HCT116 (cell line): ENCODE data around the gene CPSF7. TPM values are rescaled to one million over a fixed set of nuclear protein-coding genes. Genes with fewer than 3 reads are reported as not detected.

Experiments
- ATAC-seq: fragments of 200-7000 bp; cut with Tn5 transposase; 2 replicates; pipeline ENCODE4 v1.9.1; 2020; ENCODE audit warnings: mild to moderate bottlenecking, moderate library complexity
- BruUV-seq: library from RNA; stranded (reverse); fragments of 400-500 nt; replicated peaks from 2 replicates; lab custom pipeline; 2021; lab: Mats Ljungman, UMichigan
- CTCF ChIA-PET: fragments of 300-600 bp; sonication (Branson Sonifier 250); formaldehyde crosslinking; loops from one replicate; lab custom pipeline; 2021; ENCODE audit warnings: antibody characterized with exemption; lab: Charles Lee
- POLR2A ChIA-PET: fragments of 300-600, 350-600 bp; sonication (Branson Sonifier 250); formaldehyde crosslinking; loops from one replicate; lab custom pipeline; 2021; ENCODE audit warnings: antibody characterized with exemption; lab: Charles Lee
- RAD21 ChIA-PET, 2 experiments: fragments of 300-600 bp; sonication (Branson Sonifier 250); formaldehyde crosslinking; loops; one replicate each; lab custom pipeline; 2023; ENCODE audit warnings: low total read pairs in 2 of 2; ENCODE audit not compliant: uncharacterized antibody in 2 of 2, unreplicated experiment in 2 of 2, low non-redundant PET in 1 of 2; lab: Charles Lee
- DNase-seq: peaks from one replicate; pipeline ENCODE4 v3.0.0-alpha.2; 2010; ENCODE audit warnings: low read depth, low spot score
- H2AFZ ChIP-seq: fragments of 200-600 bp; shearing (Covaris generic), sonication (generic); 2 replicates; pipeline ENCODE4 v1.6.1; 2017; ENCODE audit warnings: low read depth, mixed run types, mixed read lengths, antibody characterized with exemption, low read length; ENCODE audit not compliant: poor library complexity, severe bottlenecking
- H3K27ac ChIP-seq: 2 replicates; pipeline ENCODE4 v1.5.1; 2012; ENCODE audit warnings: low read depth, low read length
- H3K27me3 ChIP-seq: fragments of 200-600 bp; sonication (generic); 2 replicates; pipeline ENCODE4 v1.6.1; 2016; ENCODE audit warnings: mixed run types, low read length, mixed read lengths; ENCODE audit not compliant: insufficient read depth
- H3K36me3 ChIP-seq, 2 experiments: fragments of 200-500 bp in 1 of 2; fragments of 200-600 bp in 1 of 2; sonication (Bioruptor generic) in 1 of 2; sonication (generic) in 1 of 2; 2 replicates each; pipeline versions ENCODE4 v1.5.1 to v1.6.1; 2014 to 2016; ENCODE audit warnings: low read length in 2 of 2, inconsistent platforms in 1 of 2, mixed read lengths in 1 of 2, mixed run types in 1 of 2; ENCODE audit not compliant: insufficient read depth in 2 of 2, control insufficient read depth in 1 of 2
- H3K4me1 ChIP-seq, 2 experiments: fragments of 200-600 bp in 1 of 2; sonication (generic) in 1 of 2; 2 replicates each; pipeline versions ENCODE4 v1.5.1 to v1.6.1; 2012 to 2017; ENCODE audit warnings: low read length in 2 of 2, inconsistent platforms in 1 of 2, mild to moderate bottlenecking in 1 of 2, mixed read lengths in 1 of 2, mixed run types in 1 of 2, moderate library complexity in 1 of 2; ENCODE audit not compliant: insufficient read depth in 2 of 2, control insufficient read depth in 1 of 2
- H3K4me2 ChIP-seq: fragments of 200-600 bp; sonication (generic); 2 replicates; pipeline ENCODE4 v1.6.1; 2017; ENCODE audit warnings: mixed run types, low read length, mixed read lengths
- H3K4me3 ChIP-seq, 2 experiments: fragments of 200-600 bp in 1 of 2; sonication (generic) in 1 of 2; replicated peaks in 1 of 2; 2 replicates each; pipeline ENCODE4 v1.5.1; 2011 to 2016; ENCODE audit warnings: low read length in 2 of 2, control low read depth in 1 of 2, low read depth in 1 of 2, mild to moderate bottlenecking in 1 of 2, mixed read lengths in 1 of 2, mixed run types in 1 of 2
- H3K79me2 ChIP-seq: fragments of 200-600 bp; sonication (generic); 2 replicates; pipeline ENCODE4 v1.6.1; 2017; ENCODE audit warnings: mild to moderate bottlenecking, mixed run types, low read length, moderate library complexity, mixed read lengths; ENCODE audit not compliant: insufficient read depth
- H3K9ac ChIP-seq: fragments of 200-600 bp; sonication (generic); 2 replicates; pipeline ENCODE4 v1.6.1; 2016; ENCODE audit warnings: low read length, mixed read lengths
- H3K9me2 ChIP-seq: fragments of 200-600 bp; sonication (generic), shearing (Covaris generic); 2 replicates; pipeline ENCODE4 v1.6.1; 2017; ENCODE audit warnings: mixed run types, mild to moderate bottlenecking, moderate library complexity; ENCODE audit not compliant: insufficient read depth
- H3K9me3 ChIP-seq, 2 experiments: fragments of 200-500 bp in 1 of 2; fragments of 200-600 bp in 1 of 2; sonication (Bioruptor generic) in 1 of 2; sonication (generic) in 1 of 2; 2 replicates each; pipeline ENCODE4 v1.6.1; 2014 to 2017; ENCODE audit warnings: low read length in 2 of 2, mixed read lengths in 2 of 2, inconsistent platforms in 1 of 2, low read depth in 1 of 2, mild to moderate bottlenecking in 1 of 2, mixed run types in 1 of 2, moderate library complexity in 1 of 2; ENCODE audit not compliant: control insufficient read depth in 1 of 2, insufficient read depth in 1 of 2
- H4K20me1 ChIP-seq: fragments of 200-600 bp; sonication (generic), shearing (Covaris generic); 2 replicates; pipeline ENCODE4 v1.6.1; 2017; ENCODE audit warnings: mixed run types, mild to moderate bottlenecking, moderate library complexity; ENCODE audit not compliant: insufficient read depth
- EGR1 ChIP-seq: IDR thresholded peaks from 2 replicates; pipeline ENCODE4 v1.6.1; 2012; ENCODE audit warnings: low read depth
- ELF1 ChIP-seq: IDR thresholded peaks from 2 replicates; pipeline ENCODE4 v1.6.1; 2012; ENCODE audit warnings: low read depth, borderline replicate concordance
- EZH2 ChIP-seq: fragments of 200-600 bp; sonication (generic); IDR thresholded peaks from 2 replicates; pipeline ENCODE4 v1.6.1; 2017; ENCODE audit warnings: antibody characterized with exemption, mixed run types
- EZH2phosphoT487 ChIP-seq: fragments of 200-600 bp; IDR thresholded peaks from 2 replicates; pipeline ENCODE4 v1.6.1; 2018; ENCODE audit warnings: antibody characterized with exemption, borderline replicate concordance
- POLR2A ChIP-seq: IDR thresholded peaks from 2 replicates; pipeline ENCODE4 v1.7.0; 2011; ENCODE audit warnings: borderline replicate concordance; ENCODE audit not compliant: insufficient read depth, insufficient read length; ENCODE audit errors: extremely low read depth
- POLR2AphosphoS5 ChIP-seq: IDR thresholded peaks from 2 replicates; pipeline ENCODE4 v1.6.1; 2011; ENCODE audit warnings: mild to moderate bottlenecking, low read depth, low read length, moderate library complexity
- SIN3A ChIP-seq: IDR thresholded peaks from 2 replicates; pipeline ENCODE4 v1.6.1; 2012; ENCODE audit warnings: low read depth
- SP1 ChIP-seq: IDR thresholded peaks from 2 replicates; pipeline ENCODE4 v1.6.1; 2012; ENCODE audit warnings: low read depth
- SRF ChIP-seq: IDR thresholded peaks from 2 replicates; pipeline ENCODE4 v1.6.1; 2012; ENCODE audit warnings: low read depth
- YY1 ChIP-seq: IDR thresholded peaks from 2 replicates; pipeline ENCODE4 v1.6.1; 2011; ENCODE audit warnings: low read length, low read depth, moderate library complexity, mild to moderate bottlenecking; ENCODE audit not compliant: insufficient replicate concordance; ENCODE audit errors: extremely low read depth
- ZFX ChIP-seq: fragments of 450-650 bp; IDR thresholded peaks from 2 replicates; pipeline ENCODE4 v1.6.1; 2017
- intact Hi-C: fragments of 100-400 bp; cut with micrococcal nuclease; formaldehyde crosslinking; loops from 2 replicates; pipeline ENCODE4 v1.10.0; 2022
- total RNA-seq: library from RNA; stranded (reverse); gene quantifications from one replicate; pipeline ENCODE4 v1.2.1, GENCODE V29; 2021; ENCODE audit not compliant: unreplicated experiment
- TF ChIP-seq, protein P1 (sequence below), 3 experiments: fragments of 200-600 bp in 1 of 3; sonication (generic) in 1 of 3; IDR thresholded peaks in 2 of 3; conservative IDR thresholded peaks in 1 of 3; 2 replicates each; pipeline ENCODE4 v1.5.1; 2012 to 2017; ENCODE audit warnings: low read depth in 2 of 3, low read length in 2 of 3, antibody characterized with exemption in 1 of 3, borderline replicate concordance in 1 of 3, control low read depth in 1 of 3, mild to moderate bottlenecking in 1 of 3, mixed read lengths in 1 of 3, mixed run types in 1 of 3, moderate library complexity in 1 of 3; ENCODE audit not compliant: insufficient read depth in 1 of 3
- TF ChIP-seq, protein P2 (sequence below): IDR thresholded peaks from 2 replicates; pipeline ENCODE4 v1.6.1; 2012
- TF ChIP-seq, protein P3 (sequence below): IDR thresholded peaks from 2 replicates; pipeline ENCODE4 v1.6.1; 2011; ENCODE audit warnings: mild to moderate bottlenecking, low read length, moderate library complexity; ENCODE audit not compliant: insufficient replicate concordance; ENCODE audit errors: extremely low read depth

The CPSF7 gene
- total RNA-seq, 1 experiment from 2014 or later: 110 TPM

DNA sequence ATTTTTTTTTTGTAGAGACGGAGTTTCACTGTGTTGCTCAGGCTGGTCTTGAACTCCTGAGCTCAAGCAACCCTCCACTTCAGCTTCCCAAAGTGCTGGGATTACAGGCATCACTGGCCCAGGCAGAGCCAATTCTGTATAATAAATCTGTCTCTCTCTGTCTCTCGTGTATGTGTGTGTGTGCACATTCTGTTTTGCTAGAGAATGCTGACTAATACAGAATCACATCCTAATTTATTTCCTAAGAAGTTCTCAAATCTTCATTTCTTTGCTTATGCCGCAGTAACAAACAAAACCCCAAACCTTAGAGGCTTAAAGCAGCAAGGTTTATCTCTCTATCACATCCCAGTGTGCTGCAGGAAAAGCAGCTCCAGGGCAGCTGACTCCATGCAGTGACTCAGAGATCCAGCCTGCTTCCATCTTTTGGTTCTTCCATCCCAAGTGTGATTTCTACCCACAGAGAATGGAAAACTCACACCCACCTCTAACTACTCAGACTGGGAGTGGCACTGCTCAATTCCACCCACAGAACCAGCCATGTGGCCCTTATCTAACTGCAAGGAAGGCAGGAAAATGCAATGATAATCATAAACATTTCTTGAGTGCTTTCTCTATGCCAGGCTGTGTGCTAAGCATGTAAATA lies 43.7 kb upstream of the CPSF7 start:
- DNase-seq: no peak
- Histone ChIP-seq H3K79me2 (no peaks in the 10 kb centered on the region), H3K9ac (no peak overlapping the region), H3K9me2 (no peaks in the 10 kb centered on the region), H4K20me1 (no peaks in the 10 kb centered on the region), H3K36me3 (no peaks in the 10 kb centered on the region; a peak in 1 of 4 replicates), H3K9me3 (no peaks in the 10 kb centered on the region), H3K27me3 (no peaks in the 10 kb centered on the region), H3K4me3 (no peak overlapping the region), H3K4me2 (no peak overlapping the region), H2AFZ (no peak overlapping the region), H3K4me1 (no peaks in the 10 kb centered on the region), H3K27ac (no peak overlapping the region)
- TF ChIP-seq, protein P1, sequence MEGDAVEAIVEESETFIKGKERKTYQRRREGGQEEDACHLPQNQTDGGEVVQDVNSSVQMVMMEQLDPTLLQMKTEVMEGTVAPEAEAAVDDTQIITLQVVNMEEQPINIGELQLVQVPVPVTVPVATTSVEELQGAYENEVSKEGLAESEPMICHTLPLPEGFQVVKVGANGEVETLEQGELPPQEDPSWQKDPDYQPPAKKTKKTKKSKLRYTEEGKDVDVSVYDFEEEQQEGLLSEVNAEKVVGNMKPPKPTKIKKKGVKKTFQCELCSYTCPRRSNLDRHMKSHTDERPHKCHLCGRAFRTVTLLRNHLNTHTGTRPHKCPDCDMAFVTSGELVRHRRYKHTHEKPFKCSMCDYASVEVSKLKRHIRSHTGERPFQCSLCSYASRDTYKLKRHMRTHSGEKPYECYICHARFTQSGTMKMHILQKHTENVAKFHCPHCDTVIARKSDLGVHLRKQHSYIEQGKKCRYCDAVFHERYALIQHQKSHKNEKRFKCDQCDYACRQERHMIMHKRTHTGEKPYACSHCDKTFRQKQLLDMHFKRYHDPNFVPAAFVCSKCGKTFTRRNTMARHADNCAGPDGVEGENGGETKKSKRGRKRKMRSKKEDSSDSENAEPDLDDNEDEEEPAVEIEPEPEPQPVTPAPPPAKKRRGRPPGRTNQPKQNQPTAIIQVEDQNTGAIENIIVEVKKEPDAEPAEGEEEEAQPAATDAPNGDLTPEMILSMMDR (IDR thresholded peaks at IDR 0.05 in 2 of 3, conservative IDR thresholded peaks at IDR 0.05 in 1 of 3; ENCODE audit: borderline replicate concordance in 1 of 3, insufficient read depth in 1 of 3, low read depth in 2 of 3, low read length in 2 of 3): no peak
- TF ChIP-seq EZH2phosphoT487: no peak
- no peak for TF ChIP-seq POLR2AphosphoS5
- no peak for TF ChIP-seq SIN3A
- no peak for TF ChIP-seq ELF1
- TF ChIP-seq SRF: no peak
- TF ChIP-seq SP1: no peak
- TF ChIP-seq ZFX: no peak
- no peak for TF ChIP-seq EGR1
- TF ChIP-seq YY1: no peak
- TF ChIP-seq, protein P2, sequence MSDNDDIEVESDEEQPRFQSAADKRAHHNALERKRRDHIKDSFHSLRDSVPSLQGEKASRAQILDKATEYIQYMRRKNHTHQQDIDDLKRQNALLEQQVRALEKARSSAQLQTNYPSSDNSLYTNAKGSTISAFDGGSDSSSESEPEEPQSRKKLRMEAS: no peak
- no peak for TF ChIP-seq EZH2
- TF ChIP-seq, protein P3, sequence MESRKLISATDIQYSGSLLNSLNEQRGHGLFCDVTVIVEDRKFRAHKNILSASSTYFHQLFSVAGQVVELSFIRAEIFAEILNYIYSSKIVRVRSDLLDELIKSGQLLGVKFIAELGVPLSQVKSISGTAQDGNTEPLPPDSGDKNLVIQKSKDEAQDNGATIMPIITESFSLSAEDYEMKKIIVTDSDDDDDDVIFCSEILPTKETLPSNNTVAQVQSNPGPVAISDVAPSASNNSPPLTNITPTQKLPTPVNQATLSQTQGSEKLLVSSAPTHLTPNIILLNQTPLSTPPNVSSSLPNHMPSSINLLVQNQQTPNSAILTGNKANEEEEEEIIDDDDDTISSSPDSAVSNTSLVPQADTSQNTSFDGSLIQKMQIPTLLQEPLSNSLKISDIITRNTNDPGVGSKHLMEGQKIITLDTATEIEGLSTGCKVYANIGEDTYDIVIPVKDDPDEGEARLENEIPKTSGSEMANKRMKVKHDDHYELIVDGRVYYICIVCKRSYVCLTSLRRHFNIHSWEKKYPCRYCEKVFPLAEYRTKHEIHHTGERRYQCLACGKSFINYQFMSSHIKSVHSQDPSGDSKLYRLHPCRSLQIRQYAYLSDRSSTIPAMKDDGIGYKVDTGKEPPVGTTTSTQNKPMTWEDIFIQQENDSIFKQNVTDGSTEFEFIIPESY: no peak
- no peak for TF ChIP-seq POLR2A
- ChIA-PET POLR2A (no interaction called here), CTCF (interaction anchor here (2.5 kb wide), 1 partner anchor 9 kb away, joined by 11 read pairs; no protein-coding TSS in a partner anchor), RAD21 (no interaction called here)
- BruUV-seq: no TSS peak
- intact Hi-C loops: no loop called here
- ATAC-seq: no peak
